Osteoblast (primary cell): Measurements from ENCODE around the gene ANGEL1. TPM values are rescaled to one million over a fixed set of nuclear protein-coding genes. Genes with fewer than 3 reads are reported as not detected.

Source experiments
- DNase-seq: peaks from one replicate; pipeline ENCODE4 v3.0.0; 2011; ENCODE audit warnings: low spot score, mixed read lengths; ENCODE audit not compliant: insufficient read length; ENCODE audit errors: missing footprints
- H2AFZ ChIP-seq: 2 replicates; pipeline ENCODE4 v1.6.0; 2011; ENCODE audit warnings: mild to moderate bottlenecking, low read length
- H3K27ac ChIP-seq: 2 replicates; pipeline ENCODE4 v1.5.1; 2011; ENCODE audit warnings: mild to moderate bottlenecking, low read depth, low read length, moderate library complexity
- H3K27me3 ChIP-seq: 2 replicates; pipeline ENCODE4 v1.6.0; 2012; ENCODE audit warnings: mild to moderate bottlenecking, control low read depth, inconsistent platforms, low read length, moderate library complexity; ENCODE audit not compliant: insufficient read depth
- H3K36me3 ChIP-seq: 2 replicates; pipeline ENCODE4 v1.5.1; 2011; ENCODE audit warnings: mild to moderate bottlenecking, low read length, control low read depth, moderate library complexity; ENCODE audit not compliant: insufficient read depth
- H3K4me1 ChIP-seq: 2 replicates; pipeline ENCODE4 v1.5.1; 2011; ENCODE audit warnings: mild to moderate bottlenecking, low read length, control low read depth, moderate library complexity; ENCODE audit not compliant: insufficient read depth
- H3K4me2 ChIP-seq: 2 replicates; pipeline ENCODE4 v1.6.0; 2011; ENCODE audit warnings: mild to moderate bottlenecking, low read length; ENCODE audit not compliant: insufficient read depth
- H3K4me3 ChIP-seq: fragments of 200-600 bp; sonication (generic); 3 replicates; pipeline ENCODE4 v1.5.1; 2012; ENCODE audit warnings: mild to moderate bottlenecking, low read length, inconsistent platforms; ENCODE audit not compliant: insufficient read depth
- H3K79me2 ChIP-seq: 2 replicates; pipeline ENCODE4 v1.6.0; 2012; ENCODE audit warnings: mild to moderate bottlenecking, low read length, control low read depth, inconsistent platforms; ENCODE audit not compliant: insufficient read depth
- H3K9me3 ChIP-seq: 2 replicates; pipeline ENCODE4 v1.5.1; 2011; ENCODE audit warnings: low read depth, low read length, control low read depth
- H4K20me1 ChIP-seq: 2 replicates; pipeline ENCODE4 v1.6.0; 2012; ENCODE audit warnings: mild to moderate bottlenecking, low read length, control low read depth; ENCODE audit not compliant: insufficient read depth
- CTCF ChIP-seq: IDR thresholded peaks from 2 replicates; pipeline ENCODE4 v1.5.1; 2011; ENCODE audit warnings: mild to moderate bottlenecking, low read depth, low read length, moderate library complexity; ENCODE audit errors: extremely low read depth
- total RNA-seq: library from RNA; depleted of rRNA; stranded (reverse); fragments of >200 nt; gene quantifications from 2 replicates; pipeline ENCODE4 v1.2.3, GENCODE V29; 2012

Gene ANGEL1
- total RNA-seq, 1 donor = 8.3 TPM

GRCh38 chr14:76837524-76837923 is 24.8 kb upstream of the ANGEL1 start:
- Histone ChIP-seq H3K36me3 (no peaks in the 10 kb centered on the region), H4K20me1 (no peaks in the 10 kb centered on the region), H3K9me3 (no peaks in the 10 kb centered on the region), H3K27me3 (peaks cover 24% of the 10 kb centered on the region), H2AFZ (no peak overlapping the region), H3K4me2 (no peak overlapping the region), H3K27ac (no peak overlapping the region), H3K4me1 (no peaks in the 10 kb centered on the region), H3K4me3 (no peak overlapping the region), H3K79me2 (no peaks in the 10 kb centered on the region)
- no peak for DNase-seq
- no peak for TF ChIP-seq CTCF

- H3K79me2 ChIP-seq = no peaks in the 10 kb centered on the region
These were observed 23.4 kb upstream of the ANGEL1 start for GRCh38 chr14:76836029-76836630.

GRCh38 chr14:76834241-76834661 is 21.6 kb upstream of the ANGEL1 start:
- H3K4me2 ChIP-seq = no peak overlapping the region
- H3K79me2 ChIP-seq = no peaks in the 10 kb centered on the region
- H3K27me3 ChIP-seq = peaks cover 22% of the 10 kb centered on the region
- no peak overlapping the region for H3K27ac ChIP-seq
- no peak overlapping the region for H3K4me3 ChIP-seq
- TF ChIP-seq CTCF = no peak
- H3K9me3 ChIP-seq = no peaks in the 10 kb centered on the region
- no peaks in the 10 kb centered on the region for H3K36me3 ChIP-seq
- no peaks in the 10 kb centered on the region for H4K20me1 ChIP-seq
- no peak for DNase-seq
- no peaks in the 10 kb centered on the region for H3K4me1 ChIP-seq
- no peak overlapping the region for H2AFZ ChIP-seq

More at GRCh38 chr14:76836029-76836630, 23.4 kb upstream of the ANGEL1 start:
- Histone ChIP-seq H3K4me3 (no peak overlapping the region), H3K27me3 (peaks cover 24% of the 10 kb centered on the region), H3K4me1 (no peaks in the 10 kb centered on the region), H3K36me3 (no peaks in the 10 kb centered on the region), H3K27ac (no peak overlapping the region), H3K9me3 (no peaks in the 10 kb centered on the region), H4K20me1 (no peaks in the 10 kb centered on the region), H2AFZ (no peak overlapping the region), H3K4me2 (no peak overlapping the region)
- no peak for DNase-seq
- TF ChIP-seq CTCF = no peak

- Histone ChIP-seq H3K79me2 (no peaks in the 10 kb centered on the region), H4K20me1 (no peaks in the 10 kb centered on the region), H3K27me3 (peaks cover 13% of the 10 kb centered on the region), H3K36me3 (no peaks in the 10 kb centered on the region), H3K9me3 (no peaks in the 10 kb centered on the region), H2AFZ (no peak overlapping the region), H3K4me2 (no peak overlapping the region), H3K4me1 (no peaks in the 10 kb centered on the region), H3K4me3 (no peak overlapping the region), H3K27ac (no peak overlapping the region)
- TF ChIP-seq CTCF = no peak
- DNase-seq = no peak
These were observed 20.3 kb upstream of the ANGEL1 start for GRCh38 chr14:76833011-76833410.
